Central memory CD8-positive, alpha-beta T cell (primary cell): ENCODE data around the gene CYP26C1.

Experiments used
- ATAC-seq: fragments of 150-1000 bp; cut with Tn5 transposase; replicated peaks from 2 replicates; pipeline ENCODE4 v1.10.0; 2022; ENCODE audit warnings: mild to moderate bottlenecking, moderate FRiP score, moderate number of reproducible peaks; ENCODE audit not compliant: poor library complexity, severe bottlenecking; ENCODE audit errors: extremely low read depth
- DNase-seq, 2 donors: peaks; one replicate each; pipeline ENCODE4 v3.0.0; 2021; ENCODE audit warnings: low spot score in 2 of 2
- H3K27ac Mint-ChIP-seq: one replicate; pipeline ENCODE4 v1.8.0; 2022; ENCODE audit warnings: low read depth, mild to moderate bottlenecking, moderate library complexity, mixed read lengths
- H3K27me3 Mint-ChIP-seq: one replicate; pipeline ENCODE4 v1.8.0; 2022; ENCODE audit warnings: mixed read lengths
- H3K36me3 Mint-ChIP-seq: one replicate; pipeline ENCODE4 v1.8.0; 2022; ENCODE audit warnings: mild to moderate bottlenecking, moderate library complexity, mixed read lengths; ENCODE audit not compliant: insufficient read depth
- H3K4me1 Mint-ChIP-seq: one replicate; pipeline ENCODE4 v1.8.0; 2022; ENCODE audit warnings: mixed read lengths
- H3K4me3 Mint-ChIP-seq: one replicate; pipeline ENCODE4 v1.8.0; 2022; ENCODE audit warnings: mild to moderate bottlenecking, moderate library complexity, mixed read lengths
- H3K9me3 Mint-ChIP-seq: one replicate; pipeline ENCODE4 v1.8.0; 2022; ENCODE audit warnings: mixed read lengths

The CYP26C1 gene

DNA sequence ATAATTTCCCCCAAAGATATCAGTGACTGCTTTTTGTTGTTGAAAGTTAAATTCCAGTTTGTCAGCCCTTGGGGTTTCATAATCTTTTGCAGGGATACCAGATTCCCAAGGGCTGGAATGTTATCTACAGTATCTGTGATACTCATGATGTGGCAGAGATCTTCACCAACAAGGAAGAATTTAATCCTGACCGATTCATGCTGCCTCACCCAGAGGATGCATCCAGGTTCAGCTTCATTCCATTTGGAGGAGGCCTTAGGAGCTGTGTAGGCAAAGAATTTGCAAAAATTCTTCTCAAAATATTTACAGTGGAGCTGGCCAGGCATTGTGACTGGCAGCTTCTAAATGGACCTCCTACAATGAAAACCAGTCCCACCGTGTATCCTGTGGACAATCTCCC lies 16.3 kb downstream of the CYP26C1 start:
- H3K27ac Mint-ChIP-seq: no peak overlapping the region
- DNase-seq (no peak), ATAC-seq (no peak)
- no peaks in the 10 kb centered on the region for H3K9me3 Mint-ChIP-seq
- H3K4me1 Mint-ChIP-seq: peaks cover 13% of the 10 kb centered on the region
- H3K4me3 Mint-ChIP-seq: no peak overlapping the region
- H3K36me3 Mint-ChIP-seq: no peaks in the 10 kb centered on the region
- peaks cover 78% of the 10 kb centered on the region for H3K27me3 Mint-ChIP-seq

DNA sequence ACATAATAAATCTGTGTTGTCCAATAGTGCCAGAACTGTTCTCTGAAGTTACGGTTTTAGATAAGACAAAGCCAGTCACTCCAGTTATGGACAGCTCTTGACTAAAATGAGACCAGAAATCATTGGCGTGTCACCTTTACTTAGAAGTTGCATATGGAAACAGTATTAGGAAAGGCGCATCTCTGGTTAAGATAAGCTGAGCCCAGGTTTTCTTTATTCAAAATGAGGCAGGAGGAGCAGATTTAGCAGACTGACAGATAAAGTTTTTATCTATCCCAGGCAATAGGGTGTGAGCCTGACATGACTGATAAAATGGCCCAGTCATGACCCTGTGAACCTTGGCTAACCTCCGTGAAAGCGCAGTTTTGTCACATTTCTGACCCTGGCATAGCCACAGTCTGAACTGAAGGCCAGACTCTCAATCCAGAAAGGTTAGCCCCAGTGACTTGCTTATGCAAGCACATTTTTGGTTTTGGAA lies 17.3 kb downstream of the CYP26C1 start:
- Mint-ChIP-seq H3K4me3 (no peak overlapping the region), H3K9me3 (no peaks in the 10 kb centered on the region), H3K36me3 (no peaks in the 10 kb centered on the region), H3K4me1 (peaks cover 13% of the 10 kb centered on the region), H3K27me3 (peaks cover 70% of the 10 kb centered on the region), H3K27ac (no peak overlapping the region)
- ATAC-seq (no peak), DNase-seq (no peak)

DNA sequence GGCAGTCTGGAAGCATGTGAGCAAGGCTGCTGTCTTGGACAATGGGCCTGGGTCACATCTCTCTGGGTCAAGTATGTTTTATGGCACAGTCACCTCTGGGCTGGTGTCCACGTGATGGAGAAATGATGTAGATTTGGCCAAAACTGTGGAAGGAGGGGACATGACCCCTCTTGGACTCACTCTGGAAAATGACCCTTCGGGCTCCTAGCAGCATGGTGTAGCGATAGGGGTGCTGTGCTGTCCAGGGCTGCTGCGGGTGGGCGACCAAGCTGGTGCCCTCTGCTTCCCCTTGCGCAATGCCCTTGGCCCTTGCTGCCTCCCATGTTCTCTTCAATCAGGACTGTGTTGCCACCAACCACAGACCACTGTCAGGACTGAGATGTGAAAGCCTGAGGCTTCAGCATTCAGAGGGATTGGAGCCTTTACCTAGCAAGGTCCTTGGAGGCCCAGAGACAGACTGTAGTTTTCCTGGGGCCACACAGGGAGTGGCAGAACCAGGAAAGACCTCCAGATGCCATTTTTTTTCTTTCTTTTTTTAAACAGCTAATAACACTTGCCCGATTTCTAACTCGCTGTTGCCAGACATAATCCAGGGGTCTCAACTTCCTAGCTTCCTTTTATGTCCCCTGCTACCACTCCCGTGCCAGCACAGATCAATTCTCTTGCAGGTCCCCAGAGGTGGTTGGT lies 19.2 kb downstream of the CYP26C1 start:
- Mint-ChIP-seq H3K27me3 (peaks cover 56% of the 10 kb centered on the region), H3K4me1 (peaks cover 6% of the 10 kb centered on the region), H3K4me3 (no peak overlapping the region), H3K27ac (peak overlapping the region; percentile 11), H3K9me3 (no peaks in the 10 kb centered on the region), H3K36me3 (no peaks in the 10 kb centered on the region)
- no peak for ATAC-seq
- peak in 1 of 2 donors; percentile 6 for DNase-seq

DNA sequence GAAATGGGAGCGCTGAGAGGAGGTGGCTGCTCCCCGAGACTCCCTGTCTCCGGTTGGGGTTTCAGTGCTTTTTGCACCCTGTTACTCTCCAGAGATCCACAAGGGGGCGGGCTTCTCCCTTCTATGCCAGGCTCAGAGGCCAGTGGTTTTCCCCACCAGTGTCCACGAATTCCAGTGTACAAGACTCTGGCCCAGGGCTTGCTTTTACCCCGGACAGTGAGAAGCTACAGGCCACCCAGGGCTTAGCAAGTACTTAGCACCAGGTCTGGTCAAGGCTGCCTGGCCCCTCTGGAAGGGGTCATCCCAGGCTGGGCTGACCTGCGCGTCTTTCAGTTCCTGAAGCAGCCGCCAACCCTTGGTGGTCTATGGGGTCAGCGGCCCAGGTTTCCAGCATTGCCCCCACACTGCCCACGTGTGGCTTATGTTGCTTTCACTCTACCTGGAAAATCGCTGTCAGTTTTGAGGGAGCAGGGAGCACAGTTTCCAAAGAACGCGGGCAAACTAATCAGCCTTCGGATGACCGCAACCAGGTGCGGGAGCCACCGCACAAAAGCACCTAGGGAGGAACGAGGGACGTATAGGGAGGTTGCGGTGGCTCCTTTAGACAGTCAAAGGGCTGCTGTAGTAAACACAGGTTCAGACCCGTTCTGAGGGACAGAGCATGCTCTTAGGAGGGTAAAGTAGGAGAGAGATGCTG lies 19.9 kb downstream of the CYP26C1 start:
- DNase-seq: peak in 1 of 2 donors; percentile 13
- peaks cover 49% of the 10 kb centered on the region for H3K27me3 Mint-ChIP-seq

DNA sequence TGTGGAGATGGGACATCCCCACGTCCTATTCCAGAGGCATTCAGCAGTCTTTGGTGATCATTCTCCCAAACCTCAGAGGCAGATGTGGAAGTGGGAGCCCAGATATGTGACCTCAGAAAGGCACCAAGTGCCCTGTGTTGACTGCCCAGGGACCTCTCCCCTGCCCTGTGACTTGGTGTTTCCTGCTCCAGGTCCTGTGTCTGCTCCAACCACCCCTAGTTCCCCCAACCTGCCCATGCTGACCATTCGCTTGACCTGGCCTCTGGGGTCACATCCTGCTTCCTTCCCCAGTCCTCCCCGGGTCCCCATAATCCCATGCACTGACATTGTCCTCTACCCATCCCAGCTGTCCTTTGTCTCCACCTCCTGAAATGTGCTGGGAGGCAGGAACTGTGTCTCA lies 20.7 kb downstream of the CYP26C1 start:
- DNase-seq (peak in 1 of 2 donors; percentile 6), ATAC-seq (no peak)
- Mint-ChIP-seq H3K36me3 (no peaks in the 10 kb centered on the region), H3K27me3 (peaks cover 49% of the 10 kb centered on the region), H3K27ac (no peak overlapping the region), H3K9me3 (no peaks in the 10 kb centered on the region), H3K4me3 (no peak overlapping the region), H3K4me1 (peaks cover 6% of the 10 kb centered on the region)

More for the DNA sequence above, 19.9 kb downstream of the CYP26C1 start:
- H3K27ac Mint-ChIP-seq: peak overlapping the region; percentile 11
- H3K36me3 Mint-ChIP-seq: no peaks in the 10 kb centered on the region
- no peaks in the 10 kb centered on the region for H3K9me3 Mint-ChIP-seq
- H3K4me3 Mint-ChIP-seq: no peak overlapping the region
- peaks cover 6% of the 10 kb centered on the region for H3K4me1 Mint-ChIP-seq
- ATAC-seq: no peak

DNA sequence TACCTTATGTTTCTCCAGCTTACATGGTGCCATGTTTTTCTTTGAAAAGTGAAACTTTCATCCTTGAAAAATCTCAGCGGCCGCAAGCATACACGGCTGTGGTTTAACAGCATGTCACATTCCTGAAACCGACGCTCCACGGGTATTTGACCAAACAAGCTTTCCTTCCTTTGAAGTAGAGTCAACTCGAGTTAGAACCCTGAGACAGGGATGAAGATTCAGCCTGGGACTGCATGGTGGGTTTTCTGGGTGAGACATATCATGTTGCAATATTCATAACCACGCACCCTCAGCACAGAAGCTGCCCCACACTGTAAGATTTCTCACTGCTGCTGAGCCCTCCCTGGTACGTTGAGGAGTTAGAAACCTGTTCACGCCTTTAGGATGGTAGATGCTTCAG lies 21.2 kb downstream of the CYP26C1 start:
- Mint-ChIP-seq H3K4me1 (peaks cover 6% of the 10 kb centered on the region), H3K27ac (no peak overlapping the region), H3K36me3 (no peaks in the 10 kb centered on the region), H3K27me3 (peaks cover 47% of the 10 kb centered on the region), H3K9me3 (no peaks in the 10 kb centered on the region), H3K4me3 (no peak overlapping the region)
- no peak for ATAC-seq
- DNase-seq: no peak

DNA sequence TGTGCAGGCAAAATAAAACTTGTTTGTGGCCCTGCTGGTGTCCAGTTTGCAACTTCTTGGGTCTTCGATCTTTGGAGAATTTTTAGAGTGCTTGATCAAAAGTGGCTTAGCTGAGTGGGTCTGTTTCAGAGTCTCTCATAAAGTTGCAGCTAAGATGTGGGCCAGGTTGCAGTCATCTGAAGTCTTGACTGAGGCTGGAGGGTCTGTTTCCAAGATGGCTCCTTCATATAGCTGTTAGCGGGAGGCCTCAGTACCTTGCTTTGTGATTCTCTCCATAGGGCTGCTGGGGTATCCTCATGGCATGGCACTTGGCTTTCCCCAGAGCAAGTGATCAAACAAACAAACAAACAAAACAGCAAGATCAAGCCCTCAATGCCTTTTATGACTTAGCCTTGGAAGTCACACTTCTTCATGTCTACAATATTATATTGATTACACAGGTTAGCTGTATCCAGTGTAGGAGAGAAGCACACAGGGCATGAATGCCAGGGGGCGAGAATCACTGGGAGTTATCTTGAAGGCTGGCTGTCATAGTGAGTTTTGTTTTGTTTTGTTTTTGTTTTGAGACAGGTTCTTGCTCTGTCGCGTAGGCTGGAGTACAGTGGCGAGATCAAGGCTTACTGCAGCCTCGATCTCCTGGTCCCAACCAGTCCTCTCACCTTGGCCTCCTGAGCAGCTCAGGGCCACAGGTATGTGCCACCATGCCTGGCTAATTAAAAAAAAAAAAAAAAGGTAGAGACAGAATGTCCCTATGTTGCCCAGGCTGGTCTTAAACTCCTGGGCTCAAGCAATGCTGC lies 23.3 kb downstream of the CYP26C1 start:
- Mint-ChIP-seq H3K4me1 (peaks cover 6% of the 10 kb centered on the region), H3K27ac (no peak overlapping the region), H3K27me3 (peaks cover 62% of the 10 kb centered on the region)

DNA sequence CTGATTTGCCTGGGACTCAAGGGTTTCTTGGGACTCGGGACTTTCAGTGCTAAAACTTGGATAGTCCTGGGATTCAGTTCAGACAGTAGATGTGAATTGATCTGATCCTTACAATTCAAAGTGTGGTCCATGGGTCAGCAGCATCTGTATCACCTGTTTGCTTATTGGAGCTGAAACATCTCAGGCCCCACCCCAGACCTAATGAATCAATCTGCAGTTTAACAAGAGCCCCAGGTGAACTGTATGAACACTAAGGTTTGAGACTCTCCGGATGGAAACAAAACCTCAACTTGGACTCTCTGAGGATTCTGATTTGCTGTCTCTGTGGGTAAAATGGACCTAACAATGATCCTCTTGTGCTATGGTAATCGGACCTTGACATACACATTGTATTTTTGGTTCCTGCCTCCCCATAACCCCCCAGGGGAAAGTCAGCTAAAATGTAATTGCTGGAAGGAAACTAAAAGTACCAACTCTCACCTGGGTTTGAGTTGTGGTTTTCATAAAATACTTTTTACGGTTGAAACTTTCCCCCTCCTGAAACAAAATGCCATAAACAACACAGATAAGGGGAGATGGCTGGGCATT lies 24.8 kb downstream of the CYP26C1 start:
- H3K4me3 Mint-ChIP-seq: no peak overlapping the region

More for the DNA sequence above, 23.3 kb downstream of the CYP26C1 start:
- H3K4me3 Mint-ChIP-seq: no peak overlapping the region
- ATAC-seq: no peak
- no peak for DNase-seq
- H3K36me3 Mint-ChIP-seq: no peaks in the 10 kb centered on the region
- H3K9me3 Mint-ChIP-seq: no peaks in the 10 kb centered on the region

DNA sequence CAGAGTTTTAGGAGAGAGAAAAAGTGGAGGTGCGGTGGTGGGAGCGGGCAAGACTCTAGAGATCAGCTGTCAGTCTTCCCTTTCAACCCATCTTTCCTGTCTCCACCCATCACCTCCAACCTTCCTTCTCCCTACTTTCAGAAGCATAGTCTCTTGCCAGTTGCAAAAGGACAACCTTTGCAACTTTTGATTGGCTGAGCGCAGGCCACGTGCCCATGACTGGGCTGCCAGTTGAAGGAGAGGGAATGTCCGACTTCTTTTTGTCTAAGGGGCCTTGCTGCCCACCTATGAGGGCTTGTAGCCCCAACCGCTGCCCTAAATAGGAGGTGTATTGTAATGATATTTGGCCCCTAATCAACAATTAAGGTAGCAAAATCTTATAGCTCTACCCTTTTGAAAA lies 25.7 kb downstream of the CYP26C1 start:
- ATAC-seq (no peak), DNase-seq (no peak)
- Mint-ChIP-seq H3K4me1 (no peaks in the 10 kb centered on the region), H3K9me3 (no peaks in the 10 kb centered on the region), H3K27ac (no peak overlapping the region), H3K36me3 (no peaks in the 10 kb centered on the region), H3K4me3 (no peak overlapping the region), H3K27me3 (peaks cover 55% of the 10 kb centered on the region)

More for the DNA sequence above, 24.8 kb downstream of the CYP26C1 start:
- ATAC-seq (no peak), DNase-seq (no peak)
- peaks cover 56% of the 10 kb centered on the region for H3K27me3 Mint-ChIP-seq
- no peaks in the 10 kb centered on the region for H3K36me3 Mint-ChIP-seq
- H3K27ac Mint-ChIP-seq: no peak overlapping the region
- no peaks in the 10 kb centered on the region for H3K9me3 Mint-ChIP-seq
- peaks cover under 1% of the 10 kb centered on the region for H3K4me1 Mint-ChIP-seq

DNA sequence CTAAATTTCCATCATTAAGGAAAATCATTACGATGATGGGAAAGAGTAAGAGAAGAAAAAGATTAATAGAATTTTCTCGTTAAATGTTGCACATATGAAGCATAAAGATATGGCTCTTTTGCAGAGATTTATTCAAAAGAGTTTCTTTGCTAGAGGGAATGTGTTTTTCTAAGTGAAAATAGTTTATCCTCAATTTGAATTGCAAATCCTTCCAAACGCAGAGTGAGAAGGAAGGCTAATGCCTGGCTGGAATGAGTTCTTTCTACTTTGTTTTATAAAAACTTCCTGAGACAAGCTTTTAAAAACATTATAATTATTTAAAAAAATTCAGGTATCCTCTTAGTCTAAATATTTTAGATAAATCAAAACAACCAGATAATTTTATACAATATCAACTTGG lies 27.2 kb downstream of the CYP26C1 start:
- peaks cover 52% of the 10 kb centered on the region for H3K27me3 Mint-ChIP-seq
- no peaks in the 10 kb centered on the region for H3K4me1 Mint-ChIP-seq
- DNase-seq: no peak
- H3K4me3 Mint-ChIP-seq: no peak overlapping the region
- H3K27ac Mint-ChIP-seq: no peak overlapping the region
- ATAC-seq: no peak
- H3K36me3 Mint-ChIP-seq: no peaks in the 10 kb centered on the region
- H3K9me3 Mint-ChIP-seq: no peaks in the 10 kb centered on the region

DNA sequence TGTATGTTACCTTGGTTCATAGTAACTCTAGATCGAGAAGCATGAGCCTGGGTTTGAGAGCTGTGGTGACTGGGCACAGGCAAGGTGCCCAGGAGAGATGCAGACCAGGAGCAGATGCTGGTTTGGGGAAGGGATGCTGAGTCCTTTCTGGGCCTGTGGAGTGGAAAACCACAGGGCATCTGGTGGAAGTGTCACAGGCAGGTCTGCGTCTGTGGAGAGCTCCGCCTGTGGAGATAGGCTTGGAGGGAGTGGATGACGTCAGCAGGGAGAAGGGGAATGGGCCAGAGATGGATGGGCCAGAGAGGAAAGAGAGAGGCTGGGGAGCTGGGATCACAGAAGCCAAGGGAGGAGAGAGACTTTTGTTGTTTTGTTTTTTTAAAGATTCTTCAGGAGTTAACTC lies 27.9 kb downstream of the CYP26C1 start:
- Mint-ChIP-seq H3K4me3 (no peak overlapping the region), H3K4me1 (no peaks in the 10 kb centered on the region), H3K9me3 (no peaks in the 10 kb centered on the region), H3K27ac (no peak overlapping the region), H3K27me3 (peaks cover 58% of the 10 kb centered on the region), H3K36me3 (no peaks in the 10 kb centered on the region)
- DNase-seq: no peak
- no peak for ATAC-seq

DNA sequence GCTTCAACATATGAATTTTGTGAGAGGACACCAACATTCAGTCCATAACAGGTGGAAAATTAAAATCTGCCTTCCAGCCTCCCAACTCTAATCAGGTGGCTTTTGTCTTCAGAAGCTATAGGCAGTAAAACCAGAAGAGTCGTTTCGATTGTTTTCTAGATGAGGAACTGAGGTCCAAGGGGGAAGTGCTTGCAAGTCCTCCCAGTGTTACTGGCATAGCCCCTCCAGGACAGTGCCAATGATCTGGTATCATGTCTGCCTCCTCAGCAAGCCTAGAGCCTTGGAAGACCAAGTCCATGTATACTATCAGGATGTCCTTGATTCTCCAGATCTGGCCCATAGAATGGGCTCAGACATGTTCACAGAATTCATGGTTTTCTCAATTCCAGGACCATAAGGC lies 30.0 kb downstream of the CYP26C1 start:
- ATAC-seq: no peak
- no peak overlapping the region for H3K27ac Mint-ChIP-seq
- H3K4me1 Mint-ChIP-seq: no peaks in the 10 kb centered on the region
- no peaks in the 10 kb centered on the region for H3K9me3 Mint-ChIP-seq
- no peak overlapping the region for H3K4me3 Mint-ChIP-seq
- DNase-seq: no peak
- H3K27me3 Mint-ChIP-seq: peaks cover 70% of the 10 kb centered on the region
- no peaks in the 10 kb centered on the region for H3K36me3 Mint-ChIP-seq
